ENCODE measurements around the gene NUP214. TPM values are rescaled to one million over a fixed set of nuclear protein-coding genes. Genes with fewer than 3 reads are reported as not detected.
"Not testable (repeated sequence)": the region's sequence is repeated elsewhere in the genome, so short reads cannot be mapped to it uniquely, and the experiment has no call there.

The NUP214 gene
- polyA plus RNA-seq, 1 of the 3 experiments (the other 2 are of a cell fraction): 8.0 TPM

GRCh38 chr9:131099102-131099606 lies 26.2 kb upstream of the NUP214 start:
- Histone ChIP-seq H3K36me3 (replicated peaks in 1 of 2; ENCODE audit: control insufficient read depth in 1 of 2, insufficient read depth in 2 of 2, low read length in 1 of 2) (no peaks in the 10 kb centered on the region), H3K27ac (ENCODE audit: low read depth in 2 of 2, low read length in 1 of 2) (no peak overlapping the region), H4K20me1 (ENCODE audit: insufficient read depth) (no peaks in the 10 kb centered on the region), H3K79me2 (ENCODE audit: insufficient read depth) (no peaks in the 10 kb centered on the region), H3K4me2 (no peak overlapping the region), H3K27me3 (ENCODE audit: insufficient read depth) (peaks cover 27% of the 10 kb centered on the region), H3K4me3 (ENCODE audit: low read depth in 2 of 2, low read length in 1 of 2) (no peak overlapping the region), H3K4me1 (ENCODE audit: control insufficient read depth in 1 of 2, insufficient read depth in 2 of 2, low read depth in 1 of 2, low read length in 1 of 2) (peaks cover 0 to 9% of the 10 kb centered on the region in 2 experiments; a peak in 1 of 4 replicates), H3K9me3 (no peaks in the 10 kb centered on the region), H2AFZ (ENCODE audit: low read depth) (no peak overlapping the region), H3K9ac (no peak overlapping the region), H3F3A (replicated peaks; ENCODE audit: insufficient read depth) (no peaks in the 10 kb centered on the region), H3K9me2 (no peaks in the 10 kb centered on the region)
- ChIA-PET CTCF (interaction anchor here (0.7 to 3.1 kb wide), 6 partner anchors 15 to 238 kb away, joined by 3 to 11 read pairs (median 4); partner anchors contain the start of gene NUP214), POLR2A (interaction anchor here (3.2 kb wide), 1 partner anchor 26 kb away, joined by 13 read pairs; the partner anchor contains the start of gene NUP214)
- TF ChIP-seq FOSL2 (IDR thresholded peaks at IDR 0.05; ENCODE audit: borderline replicate concordance, low read depth): no peak
- no peak for TF ChIP-seq TAF1 (IDR thresholded peaks at IDR 0.05; ENCODE audit: borderline replicate concordance, low read depth, low read length)
- TF ChIP-seq FOXJ3 (CRISPR knock-in tag; IDR thresholded peaks at IDR 0.05): no peak
- TF ChIP-seq FOXM1 (IDR thresholded peaks at IDR 0.05; ENCODE audit: low read depth): no peak
- no peak for TF ChIP-seq YY1 (IDR thresholded peaks at IDR 0.05; ENCODE audit: low read depth)
- no peak for TF ChIP-seq RFX5 (IDR thresholded peaks at IDR 0.05; ENCODE audit: low read length)
- TF ChIP-seq, protein P1, sequence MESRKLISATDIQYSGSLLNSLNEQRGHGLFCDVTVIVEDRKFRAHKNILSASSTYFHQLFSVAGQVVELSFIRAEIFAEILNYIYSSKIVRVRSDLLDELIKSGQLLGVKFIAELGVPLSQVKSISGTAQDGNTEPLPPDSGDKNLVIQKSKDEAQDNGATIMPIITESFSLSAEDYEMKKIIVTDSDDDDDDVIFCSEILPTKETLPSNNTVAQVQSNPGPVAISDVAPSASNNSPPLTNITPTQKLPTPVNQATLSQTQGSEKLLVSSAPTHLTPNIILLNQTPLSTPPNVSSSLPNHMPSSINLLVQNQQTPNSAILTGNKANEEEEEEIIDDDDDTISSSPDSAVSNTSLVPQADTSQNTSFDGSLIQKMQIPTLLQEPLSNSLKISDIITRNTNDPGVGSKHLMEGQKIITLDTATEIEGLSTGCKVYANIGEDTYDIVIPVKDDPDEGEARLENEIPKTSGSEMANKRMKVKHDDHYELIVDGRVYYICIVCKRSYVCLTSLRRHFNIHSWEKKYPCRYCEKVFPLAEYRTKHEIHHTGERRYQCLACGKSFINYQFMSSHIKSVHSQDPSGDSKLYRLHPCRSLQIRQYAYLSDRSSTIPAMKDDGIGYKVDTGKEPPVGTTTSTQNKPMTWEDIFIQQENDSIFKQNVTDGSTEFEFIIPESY (IDR thresholded peaks at IDR 0.05; ENCODE audit: borderline replicate concordance, low read depth): no peak
- TF ChIP-seq MXI1 (IDR thresholded peaks at IDR 0.05; ENCODE audit: low read depth, low read length): no peak
- TF ChIP-seq SMC3 (IDR thresholded peaks at IDR 0.05; ENCODE audit: low read depth, low read length): no peak
- no peak for TF ChIP-seq NRF1 (IDR thresholded peaks at IDR 0.05; ENCODE audit: low read depth, low read length)
- no peak for TF ChIP-seq ELF1 (IDR thresholded peaks at IDR 0.05)
- no peak for TF ChIP-seq JUND (IDR thresholded peaks at IDR 0.05)
- no peak for TF ChIP-seq MAX (IDR thresholded peaks at IDR 0.05; ENCODE audit: low read depth)
- TF ChIP-seq SIN3A (IDR thresholded peaks at IDR 0.05; ENCODE audit: borderline replicate concordance, low read depth, low read length): no peak
- TF ChIP-seq IRF3 (IDR thresholded peaks at IDR 0.05; ENCODE audit: low read depth, low read length): no peak
- TF ChIP-seq EP300 (IDR thresholded peaks at IDR 0.05; ENCODE audit: borderline replicate concordance in 1 of 2, low read depth in 1 of 2, low read length in 1 of 2): no peak
- TF ChIP-seq GABPA (IDR thresholded peaks at IDR 0.05; ENCODE audit: low read depth): no peak
- TF ChIP-seq TEAD4 (IDR thresholded peaks at IDR 0.05; ENCODE audit: borderline replicate concordance, insufficient read depth): no peak
- DNase-seq: no peak
- WGBS (ENCODE audit: low lambda C conversion rate): 79% methylated on average over 7 of the region's 8 CpGs

- not testable (repeated sequence) for H4K20me1 ChIP-seq (ENCODE audit: insufficient read depth); H3K4me3 ChIP-seq (ENCODE audit: low read depth in 2 of 2, low read length in 1 of 2); H3K9me3 ChIP-seq; H3K9me2 ChIP-seq; H3K4me2 ChIP-seq; H3K9ac ChIP-seq; H3K79me2 ChIP-seq (ENCODE audit: insufficient read depth); H3K36me3 ChIP-seq (replicated peaks in 1 of 2; ENCODE audit: control insufficient read depth in 1 of 2, insufficient read depth in 2 of 2, low read length in 1 of 2); H3K4me1 ChIP-seq (ENCODE audit: control insufficient read depth in 1 of 2, insufficient read depth in 2 of 2, low read depth in 1 of 2, low read length in 1 of 2); H3F3A ChIP-seq (replicated peaks; ENCODE audit: insufficient read depth); H2AFZ ChIP-seq (ENCODE audit: low read depth); DNase-seq; H3K27ac ChIP-seq (ENCODE audit: low read depth in 2 of 2, low read length in 1 of 2)
- CTCF ChIA-PET: interaction anchor here (0.7 to 3.1 kb wide), 5 partner anchors 15 to 237 kb away, joined by 3 to 11 read pairs (median 4); no protein-coding TSS in a partner anchor
- WGBS (ENCODE audit: low lambda C conversion rate): 91% methylated on average over 7 of the region's 8 CpGs
- H3K27me3 ChIP-seq (ENCODE audit: insufficient read depth): peaks cover 24% of the 10 kb centered on the region
- POLR2A ChIA-PET: interaction anchor here (3.2 kb wide), 1 partner anchor 26 kb away, joined by 13 read pairs; the partner anchor contains the start of gene NUP214
Observed at GRCh38 chr9:131099845-131100244, 25.5 kb upstream of the NUP214 start.

Data from SK-N-SH (cell line).